Prostate gland (tissue), 2 donors: Measurements from ENCODE around the gene PRMT7. TPM values are rescaled to one million over a fixed set of nuclear protein-coding genes. Genes with fewer than 3 reads are reported as not detected.

ENCODE experiments used
- DNase-seq: peaks from one replicate; pipeline ENCODE4 v3.0.0-alpha.2; 2019; ENCODE audit warnings: low spot score
- H3K27ac ChIP-seq, 2 donors: fragments of 200-600 bp; sonication (generic); 2 replicates each; pipeline ENCODE4 v1.5.1; 2017 to 2019
- H3K27me3 ChIP-seq: fragments of 200-600 bp; sonication (generic); replicated peaks from 2 replicates; pipeline ENCODE4 v1.5.1; 2019; ENCODE audit not compliant: insufficient read depth
- H3K36me3 ChIP-seq, 2 donors: fragments of 200-600 bp; sonication (generic); 1 replicate in 1 of 2; 2 replicates in 1 of 2; pipeline versions ENCODE4 v1.5.1 to v1.8.1; 2017 to 2019
- H3K4me1 ChIP-seq: fragments of 200-600 bp; sonication (generic); replicated peaks from 2 replicates; pipeline ENCODE4 v1.5.1; 2019
- H3K4me3 ChIP-seq, 2 donors: fragments of 200-600 bp; sonication (generic); 2 replicates each; pipeline ENCODE4 v1.5.1; 2017 to 2019
- H3K9me3 ChIP-seq: fragments of 200-600 bp; sonication (generic); 2 replicates; pipeline ENCODE4 v1.5.1; 2017
- CTCF ChIP-seq, 4 experiments: fragments of 200-600 bp in 2 of 4; fragments of 450-650 bp in 2 of 4; sonication (generic) in 2 of 4; IDR thresholded peaks; 1 replicate in 3 of 4; 2 replicates in 1 of 4; pipeline ENCODE4 v1.5.1; 2016 to 2019; ENCODE audit warnings: antibody characterized with exemption in 4 of 4, mild to moderate bottlenecking in 2 of 4, moderate library complexity in 2 of 4
- POLR2A ChIP-seq: fragments of 450-650 bp; IDR thresholded peaks from one replicate; pipeline ENCODE4 v1.6.1; 2016; ENCODE audit warnings: antibody characterized with exemption, mild to moderate bottlenecking
- POLR2AphosphoS5 ChIP-seq: sonication (generic); formaldehyde crosslinking; IDR thresholded peaks from one replicate; pipeline ENCODE4 v1.6.1; 2017; ENCODE audit warnings: antibody characterized with exemption
- WGBS: methylation state at CpG from one replicate; pipeline ENCODE4 v1.1.5; 2018; 5-methylcytosine and 5-hydroxymethylcytosine counted together
- intact Hi-C: fragments of 100-400 bp; cut with DNase I; formaldehyde crosslinking; loops from one replicate; pipeline ENCODE4 v1.14.2; 2022
- total RNA-seq, 2 donors: library from RNA; depleted of rRNA; stranded (reverse); fragments of >200 nt; gene quantifications; one replicate each; pipeline ENCODE4 v1.1.0, GENCODE V29; 2016

PRMT7 gene
- total RNA-seq, 2 donors from 2014 or later, result 45.2 to 77.9 TPM

- Histone ChIP-seq H3K27me3 (no peaks in the 10 kb centered on the region), H3K9me3 (no peaks in the 10 kb centered on the region), H3K4me3 (no peak overlapping the region), H3K27ac (no peak overlapping the region), H3K36me3 (no peaks in the 10 kb centered on the region), H3K4me1 (no peaks in the 10 kb centered on the region)
- intact Hi-C loops, result no loop called here
- TF ChIP-seq CTCF (IDR thresholded peaks at IDR 0.05) (no peak), POLR2A (no peak), POLR2AphosphoS5 (no peak)
- WGBS, result 27% methylated on average over 4 of the region's 4 CpGs
- no peak for DNase-seq
Observed at GRCh38 chr16:68331879-68332410, 21.1 kb downstream of the PRMT7 start.

GRCh38 chr16:68332411-68333121 lies 21.7 kb downstream of the PRMT7 start:
- Histone ChIP-seq H3K9me3 (no peaks in the 10 kb centered on the region), H3K4me3 (no peak overlapping the region), H3K27me3 (no peaks in the 10 kb centered on the region), H3K27ac (no peak overlapping the region), H3K36me3 (no peaks in the 10 kb centered on the region), H3K4me1 (no peaks in the 10 kb centered on the region)
- intact Hi-C loops, result no loop called here
- DNase-seq, result no peak
- 71% methylated on average over 7 of the region's 7 CpGs for WGBS
- no peak for TF ChIP-seq CTCF (IDR thresholded peaks at IDR 0.05)
- no peak for TF ChIP-seq POLR2AphosphoS5

- H3K27ac ChIP-seq, result no peak overlapping the region
- no peaks in the 10 kb centered on the region for H3K4me1 ChIP-seq
- intact Hi-C loops, result no loop called here
- no peaks in the 10 kb centered on the region for H3K27me3 ChIP-seq
- no peaks in the 10 kb centered on the region for H3K9me3 ChIP-seq
- H3K4me3 ChIP-seq, result no peak overlapping the region
- TF ChIP-seq POLR2A (no peak), CTCF (IDR thresholded peaks at IDR 0.05) (no peak), POLR2AphosphoS5 (no peak)
- 93% methylated on average over 5 of the region's 5 CpGs for WGBS
- H3K36me3 ChIP-seq, result peaks cover 0 to 12% of the 10 kb centered on the region in 2 donors
- no peak for DNase-seq
Observed at GRCh38 chr16:68335175-68335574, 24.4 kb downstream of the PRMT7 start.

- intact Hi-C loops, result no loop called here
- DNase-seq, result no peak
- no peaks in the 10 kb centered on the region for H3K4me1 ChIP-seq
- TF ChIP-seq POLR2A, result no peak
- TF ChIP-seq POLR2AphosphoS5, result no peak
- TF ChIP-seq CTCF (IDR thresholded peaks at IDR 0.05), result no peak
- no peaks in the 10 kb centered on the region for H3K9me3 ChIP-seq
- WGBS, result 91% methylated on average over 15 of the region's 16 CpGs
- H3K36me3 ChIP-seq, result peaks cover 0 to 12% of the 10 kb centered on the region in 2 donors
- H3K27me3 ChIP-seq, result no peaks in the 10 kb centered on the region
- H3K4me3 ChIP-seq, result no peak overlapping the region
- no peak overlapping the region for H3K27ac ChIP-seq
Observed at GRCh38 chr16:68338326-68339119, 27.7 kb downstream of the PRMT7 start.
